ENCODE data around the gene NUAK1.
A peak's percentile ranks its signal among the peaks of the same experiment; 100 is the strongest.

The NUAK1 gene

DNA sequence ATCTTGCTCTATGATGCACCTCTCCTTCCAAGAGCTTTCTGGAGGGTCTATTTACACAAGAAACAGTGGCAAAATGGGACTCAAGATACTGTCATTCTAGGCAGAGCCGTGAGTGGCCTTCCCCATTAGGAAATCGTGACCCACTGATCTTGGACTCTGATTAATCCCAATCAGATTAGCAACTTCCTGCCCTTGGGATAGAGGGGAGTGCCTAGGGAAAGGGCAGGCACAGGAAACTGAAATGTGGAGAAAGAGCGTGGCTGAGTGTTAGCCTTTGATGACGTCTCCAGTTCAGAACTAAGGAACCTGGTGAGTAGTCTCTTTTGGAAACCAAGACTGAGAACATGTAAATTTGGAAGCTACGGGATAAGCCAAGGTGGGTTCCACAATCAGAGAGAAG lies 76.1 kb downstream of the NUAK1 start:
- DNase-seq (ENCODE audit: low spot score) = no peak

DNA sequence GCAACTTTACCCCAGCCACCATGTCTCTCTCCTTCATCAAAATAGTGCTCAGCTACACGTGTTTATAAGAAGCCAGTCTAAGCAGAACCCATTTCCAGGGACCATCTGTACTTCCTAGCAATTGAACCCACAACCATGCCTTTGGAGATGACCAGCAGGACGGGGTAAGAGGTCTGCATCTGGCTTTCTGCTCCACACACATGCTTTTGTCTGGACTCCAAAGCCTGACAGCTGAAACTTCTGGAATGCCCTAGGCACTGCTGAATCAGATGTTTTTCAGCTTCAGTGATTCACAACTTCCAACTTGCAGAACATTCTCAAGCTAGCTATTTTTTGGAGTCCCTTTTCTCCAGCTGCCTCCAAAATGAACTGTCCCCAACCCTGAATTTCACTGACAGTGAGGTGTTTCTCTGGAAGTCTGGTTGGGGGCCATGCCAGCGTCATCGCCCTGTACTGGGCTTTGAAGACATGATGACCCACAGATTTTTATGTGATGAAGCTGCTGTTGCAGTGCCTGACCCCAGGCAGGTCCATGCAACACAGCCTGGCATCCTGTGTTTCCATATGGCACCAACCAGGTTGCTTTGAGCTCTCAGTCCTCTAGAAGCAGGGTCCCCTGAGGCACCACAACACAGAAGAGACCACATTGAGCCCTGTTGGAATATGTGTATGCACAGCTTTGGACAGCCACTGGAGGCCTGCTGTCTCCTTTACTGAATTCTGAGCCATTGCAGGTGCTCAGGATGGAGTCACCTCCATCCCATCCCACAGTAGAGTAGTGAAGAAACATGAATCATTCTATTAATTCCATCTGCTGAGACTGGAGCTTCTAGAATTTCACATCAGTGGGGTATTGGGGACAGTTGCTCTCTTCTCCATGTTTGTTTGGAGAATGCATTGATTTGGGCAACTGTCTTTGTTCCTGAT lies 80.2 kb downstream of the NUAK1 start:
- DNase-seq (ENCODE audit: low spot score) = peak; percentile 78

DNA sequence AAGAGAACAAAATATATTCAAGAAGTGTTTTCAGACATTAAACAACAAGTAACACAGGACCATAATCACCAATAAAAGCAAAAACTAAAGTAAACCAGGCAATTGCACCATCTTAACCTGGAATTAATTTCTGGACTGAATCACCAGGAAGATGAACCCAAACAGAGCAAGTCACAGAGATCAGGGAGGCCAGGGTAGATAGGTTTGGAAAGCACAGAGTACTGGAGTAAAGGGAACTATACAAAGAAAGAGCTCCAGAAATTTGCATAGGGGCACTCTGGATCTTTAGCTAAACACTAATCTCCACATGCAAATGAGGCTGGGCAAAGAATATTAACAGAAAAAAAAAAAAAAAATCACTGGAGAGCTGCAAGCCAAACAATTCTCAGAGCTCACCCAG lies 84.7 kb downstream of the NUAK1 start:
- DNase-seq (ENCODE audit: low spot score) = peak; percentile 32

DNA sequence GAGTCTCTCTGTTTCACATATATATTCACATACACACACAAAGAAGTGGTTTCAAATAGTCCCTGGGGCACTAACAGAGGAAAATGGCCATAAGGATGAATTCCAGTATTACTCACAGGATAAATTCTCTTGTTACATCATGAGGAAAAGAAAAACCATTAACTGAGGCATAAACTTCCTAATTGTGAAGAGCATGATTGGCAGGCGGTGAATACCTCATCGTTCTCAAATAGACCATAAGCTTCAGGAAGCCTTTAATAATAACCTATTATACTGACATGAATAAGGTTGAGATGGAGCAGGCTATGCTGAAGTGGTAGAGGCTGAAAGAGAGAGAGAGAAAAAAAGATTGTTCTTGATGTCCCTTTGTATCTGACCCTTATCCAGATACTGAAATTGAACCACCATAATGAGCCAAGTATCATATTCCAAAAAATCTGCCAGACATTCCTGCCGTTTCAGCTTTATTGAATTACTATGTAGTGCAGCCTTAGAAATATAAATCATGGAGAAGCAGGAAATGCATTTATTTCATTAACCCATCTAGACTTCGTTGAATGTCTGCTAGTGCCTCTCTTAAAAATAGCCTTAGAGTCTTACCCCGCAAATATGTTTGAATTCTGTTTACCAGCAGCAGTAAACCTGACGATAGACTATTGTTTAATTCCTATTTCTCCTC lies 86.8 kb downstream of the NUAK1 start:
- DNase-seq (ENCODE audit: low spot score) = no peak

DNA sequence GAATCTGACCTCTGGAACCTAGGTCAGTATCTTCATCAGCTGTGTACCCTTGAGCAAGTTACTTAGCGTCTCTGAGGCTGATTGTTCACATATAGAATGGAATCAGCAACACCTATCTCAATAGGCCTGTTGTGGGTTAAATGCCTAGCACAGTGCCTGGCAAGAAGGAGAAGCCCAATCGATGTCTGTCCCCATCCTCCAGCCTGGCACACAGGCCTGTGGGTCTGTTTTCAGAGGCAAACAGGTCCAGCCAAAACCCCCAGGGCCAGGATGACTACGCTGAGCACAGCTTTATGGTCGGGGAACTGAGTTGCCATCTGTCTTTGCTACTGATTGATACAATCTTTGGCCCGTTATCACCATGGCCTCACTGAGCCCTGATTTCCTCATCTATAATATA lies 89.2 kb downstream of the NUAK1 start:
- no peak for DNase-seq (ENCODE audit: low spot score)

DNA sequence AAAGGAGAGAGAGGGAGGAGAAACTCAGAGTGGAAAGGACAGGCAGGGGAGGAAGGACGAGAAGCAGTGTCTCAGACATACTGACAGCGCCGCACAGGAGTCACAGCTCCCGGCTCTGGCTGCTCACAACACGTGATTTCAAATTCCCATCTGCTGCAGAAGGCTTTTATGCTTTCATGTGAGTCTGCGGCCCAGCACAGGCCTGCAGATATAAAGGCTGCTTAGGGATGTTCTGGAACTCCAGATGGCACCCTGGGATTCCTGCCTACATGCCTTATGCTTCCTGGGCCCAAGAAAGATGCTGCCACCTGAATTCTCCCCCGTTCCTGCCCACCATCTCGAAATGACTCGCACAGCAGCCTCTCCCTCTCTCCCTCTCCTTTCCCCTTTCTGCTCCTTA lies 89.6 kb downstream of the NUAK1 start:
- peak; percentile 24 for DNase-seq (ENCODE audit: low spot score)

DNA sequence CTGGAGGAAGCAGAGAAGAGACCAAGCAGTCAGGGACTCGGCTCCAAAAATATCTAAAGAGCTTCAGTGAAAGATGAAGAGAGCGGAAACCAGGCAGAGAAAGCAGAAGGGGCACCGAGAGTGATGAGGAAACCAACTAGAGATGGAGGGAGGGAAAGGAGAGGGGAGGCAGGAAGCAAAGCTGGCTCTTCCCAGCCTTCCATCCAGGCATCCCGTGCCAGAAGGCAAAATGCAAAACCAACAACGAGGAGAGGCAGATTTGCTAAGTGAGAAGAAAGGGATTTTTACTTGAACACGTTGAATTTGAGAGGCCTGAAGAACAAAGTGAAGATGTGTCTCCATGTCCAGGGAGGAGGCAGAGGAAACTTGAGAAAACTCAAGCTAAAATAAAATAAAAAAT lies 90.1 kb downstream of the NUAK1 start:
- DNase-seq (ENCODE audit: low spot score) = no peak

DNA sequence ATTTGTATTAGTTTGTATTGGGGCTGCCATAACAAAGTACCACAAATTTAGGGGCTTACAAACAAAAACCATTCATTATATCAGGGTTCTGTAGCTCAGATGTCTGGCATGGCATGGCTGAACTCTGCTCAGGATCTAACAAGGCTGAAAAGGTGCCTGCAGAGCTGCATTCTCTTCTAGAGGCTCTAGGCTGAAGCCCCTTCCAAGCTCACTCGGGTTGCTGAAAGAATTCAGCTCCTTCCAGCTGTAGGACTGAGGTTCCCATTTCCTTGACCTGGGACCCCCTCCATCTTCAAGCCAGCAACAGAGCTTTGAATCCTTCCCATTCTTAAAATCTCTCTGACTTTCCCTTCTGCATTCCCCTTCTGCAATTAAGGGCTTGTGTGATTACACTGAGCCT lies 90.7 kb downstream of the NUAK1 start:
- DNase-seq (ENCODE audit: low spot score) = no peak

DNA sequence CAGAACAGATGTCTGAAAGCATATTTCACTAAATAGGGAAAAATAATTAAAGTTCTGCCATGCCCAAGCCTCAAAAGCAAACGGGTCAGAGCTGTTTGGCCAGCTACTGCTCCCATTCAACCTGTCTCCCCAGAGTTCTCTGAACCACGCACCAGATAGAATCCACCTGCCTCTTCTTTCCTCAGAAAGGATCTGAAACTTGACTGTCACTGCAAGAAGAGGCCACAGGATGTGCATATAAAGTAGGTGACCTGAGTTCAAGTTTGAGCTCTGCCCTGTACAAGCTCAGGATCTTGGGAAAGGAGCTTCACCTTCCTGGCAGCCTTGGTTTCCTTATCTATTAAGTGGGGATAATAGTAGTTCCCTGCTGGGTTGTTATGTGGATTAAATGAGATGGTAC lies 91.8 kb downstream of the NUAK1 start:
- DNase-seq (ENCODE audit: low spot score) = no peak

DNA sequence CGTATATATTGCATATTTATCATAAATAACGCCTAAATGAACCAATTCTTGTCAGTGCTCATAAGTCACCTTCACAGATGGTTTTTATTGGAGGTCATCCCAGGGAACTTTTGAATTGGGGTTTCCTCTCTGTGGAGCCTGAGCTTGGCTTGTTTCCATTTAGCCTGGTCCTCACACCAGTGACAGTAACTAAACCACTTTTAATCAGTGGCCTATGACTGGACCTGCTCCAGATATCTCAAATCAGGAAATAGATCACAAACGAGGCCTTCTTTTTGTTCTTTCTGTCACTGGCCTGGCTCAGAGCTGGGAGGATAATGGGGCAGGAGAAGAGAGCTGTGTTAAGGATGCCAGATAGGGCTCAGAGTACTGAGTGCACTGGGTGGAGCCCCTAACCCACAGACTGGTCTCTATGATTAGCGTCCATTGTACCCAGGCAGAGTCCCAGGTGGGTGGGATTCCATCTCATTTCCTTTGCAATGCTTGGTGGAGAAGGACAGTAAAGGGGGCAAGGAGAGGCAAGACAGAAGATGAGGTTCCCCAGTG lies 92.4 kb downstream of the NUAK1 start:
- DNase-seq (ENCODE audit: low spot score) = no peak

DNA sequence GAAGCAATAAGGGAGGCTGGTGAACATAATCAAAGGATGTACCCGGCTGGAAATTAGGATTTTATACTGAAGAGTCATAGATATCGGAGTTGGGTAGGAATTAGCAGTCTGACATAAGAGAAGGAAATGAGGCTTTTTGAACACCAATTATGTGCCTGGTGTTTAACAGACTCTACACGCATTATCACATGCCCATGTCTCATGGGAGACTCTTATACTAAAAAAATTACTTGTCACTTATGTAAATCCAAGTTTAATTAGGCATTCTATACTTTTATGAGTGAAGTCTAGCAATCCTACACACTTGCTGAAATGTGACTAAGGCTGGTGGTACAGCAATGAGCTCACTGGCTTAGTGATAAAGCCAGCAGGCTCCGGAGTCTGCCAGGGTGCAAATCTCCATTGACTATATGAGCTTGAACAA lies 93.5 kb downstream of the NUAK1 start:
- DNase-seq (ENCODE audit: low spot score) = no peak

DNA sequence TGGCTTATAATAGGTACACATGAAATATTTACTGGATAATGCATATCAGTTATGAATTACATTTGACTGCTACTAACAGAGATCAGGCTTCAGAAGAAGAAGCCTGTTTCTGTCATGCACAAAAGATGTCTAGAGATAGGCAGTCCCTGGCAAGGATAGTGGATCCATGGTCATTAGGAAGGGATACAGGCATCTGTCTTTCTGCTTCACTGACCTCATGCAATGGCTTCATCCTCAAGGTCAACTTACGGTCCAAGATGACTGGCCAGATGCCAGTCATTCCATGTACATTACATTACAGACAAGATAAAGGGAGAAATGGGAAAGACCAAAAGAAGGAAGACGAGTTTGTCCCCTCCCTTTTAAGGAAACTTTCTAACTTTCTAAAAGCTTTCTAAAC lies 94.0 kb downstream of the NUAK1 start:
- no peak for DNase-seq (ENCODE audit: low spot score)

DNA sequence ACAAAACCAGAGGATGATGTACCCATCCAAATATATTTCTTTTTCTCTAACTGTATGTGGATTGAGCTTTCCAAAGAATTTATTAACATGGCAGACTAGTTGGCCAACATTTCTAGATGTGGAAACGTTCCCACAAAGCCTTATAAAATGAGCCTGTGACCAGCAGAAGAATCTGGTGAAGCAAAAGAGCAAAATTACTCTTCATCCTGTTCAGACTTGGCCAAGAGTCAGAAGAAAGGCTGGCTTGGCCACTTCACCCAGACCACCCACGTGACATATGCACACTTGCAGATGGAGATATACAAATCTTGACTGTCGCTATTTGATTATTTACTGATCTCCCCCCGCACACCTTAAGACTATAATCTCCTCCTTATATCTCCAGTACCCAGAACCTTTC lies 96.7 kb downstream of the NUAK1 start:
- DNase-seq (ENCODE audit: low spot score) = no peak

DNA sequence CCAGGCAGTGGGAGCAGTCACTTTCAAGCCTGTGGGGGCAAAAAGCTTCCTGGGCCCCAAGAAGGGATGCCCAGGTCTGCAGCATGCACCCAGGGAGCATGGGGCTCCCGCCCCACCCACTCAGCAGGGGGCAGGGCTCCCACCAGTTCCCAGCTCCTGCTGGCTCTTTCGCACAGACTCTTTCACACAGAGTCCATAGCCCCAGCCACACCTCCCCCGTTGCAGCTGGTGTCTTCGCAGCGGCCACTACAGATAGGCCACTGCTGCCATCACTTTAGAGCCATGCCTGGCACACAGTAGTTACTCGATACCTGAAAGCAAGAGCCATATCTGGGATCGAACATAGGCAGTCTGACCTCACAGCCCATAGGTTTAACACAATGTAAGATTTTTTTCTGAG lies 98.2 kb downstream of the NUAK1 start:
- DNase-seq (ENCODE audit: low spot score) = no peak

DNA sequence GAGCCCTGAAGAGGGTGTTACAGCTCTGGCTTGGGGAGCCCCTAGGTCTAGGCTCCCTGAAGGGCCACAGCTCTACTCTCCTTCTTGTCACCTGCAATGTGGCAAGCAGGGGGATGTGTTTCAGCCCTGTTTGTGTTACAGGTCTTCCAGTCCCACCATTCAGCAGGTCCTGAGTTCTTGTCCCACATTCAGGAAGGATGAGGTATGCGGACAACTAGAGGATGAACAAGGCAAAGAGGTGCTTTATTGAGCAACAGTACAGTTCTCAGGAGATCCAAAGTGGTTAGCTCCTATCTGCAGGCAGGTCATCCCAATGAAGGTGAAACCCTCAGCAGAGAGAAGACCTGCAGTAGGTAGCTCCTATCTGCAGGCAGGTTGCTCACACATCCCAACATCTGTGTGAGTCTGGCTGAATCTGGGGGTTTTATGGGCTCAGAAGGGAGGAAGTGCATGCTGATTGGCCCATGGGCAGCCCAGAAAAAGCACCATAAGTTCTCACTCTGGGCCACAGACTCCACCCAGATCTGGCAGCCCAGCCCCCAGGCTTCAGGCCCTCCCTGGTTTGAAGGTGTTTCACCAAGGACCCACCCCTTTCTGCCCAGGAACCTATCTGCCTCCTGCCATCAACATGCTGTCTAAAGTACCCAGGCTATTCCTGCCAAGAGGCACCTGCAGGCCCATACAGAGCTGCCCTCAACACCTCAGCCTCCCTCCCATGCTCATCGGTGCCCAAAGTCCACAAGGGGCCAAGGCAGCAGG lies 98.9 kb downstream of the NUAK1 start:
- no peak for DNase-seq (ENCODE audit: low spot score)

DNA sequence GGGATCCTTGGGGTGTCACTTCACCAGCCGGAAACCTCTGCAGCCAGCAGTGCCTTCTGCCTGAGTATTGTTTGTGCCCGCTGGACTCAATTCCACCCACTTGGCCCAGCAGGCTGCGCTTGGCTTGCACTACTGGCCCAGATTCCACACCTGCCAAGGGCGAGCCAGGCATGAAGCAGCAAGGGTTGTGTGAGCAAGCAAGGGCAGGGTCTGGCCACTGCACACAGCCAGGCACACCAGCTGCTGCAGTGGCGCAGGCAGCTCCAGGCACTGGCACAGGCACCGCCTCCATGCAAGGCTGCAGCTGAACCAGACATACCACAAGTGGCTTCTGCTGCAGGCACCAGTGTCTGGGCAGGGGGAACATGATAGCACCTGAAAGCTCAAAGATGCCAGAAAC lies 99.5 kb downstream of the NUAK1 start:
- DNase-seq (ENCODE audit: low spot score) = no peak

DNA sequence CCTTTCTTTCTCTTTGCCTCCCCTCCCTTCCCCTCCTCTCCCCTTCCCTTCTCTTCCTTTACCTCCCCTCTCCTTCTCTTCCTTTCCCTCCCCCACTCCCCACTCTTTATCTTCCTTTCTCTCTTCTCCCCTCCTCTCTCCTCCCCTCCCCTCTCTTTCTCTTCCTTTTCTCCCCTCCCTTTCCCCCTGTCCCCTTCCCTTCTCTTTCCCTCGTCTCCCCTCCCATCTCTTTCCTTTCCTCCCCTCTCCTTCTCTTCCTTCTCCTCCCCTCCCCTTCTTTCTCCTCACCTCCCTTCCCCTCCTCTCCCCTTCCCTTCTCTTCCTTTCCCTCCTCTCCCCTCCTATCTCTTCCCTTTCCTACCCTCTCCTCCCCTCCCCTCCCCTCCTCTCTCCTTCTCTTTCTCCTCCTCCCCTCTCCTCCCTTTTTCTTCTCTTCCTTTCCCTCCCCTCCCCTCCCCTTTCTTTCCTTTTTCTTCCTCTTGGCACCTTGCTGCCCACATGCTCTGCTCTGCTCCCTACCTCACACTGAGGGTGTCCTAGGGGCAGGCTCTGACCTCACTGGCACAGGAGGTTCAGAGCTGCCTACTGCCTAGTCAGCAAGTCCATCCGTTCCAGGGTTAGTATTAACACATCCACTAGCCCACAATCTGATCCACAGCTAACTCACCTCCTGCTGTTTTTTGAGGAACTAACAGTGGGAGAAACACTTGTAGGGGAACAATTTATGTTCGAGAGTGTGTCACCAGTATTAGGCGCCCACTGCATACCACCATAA lies 101.0 kb downstream of the NUAK1 start:
- DNase-seq (ENCODE audit: low spot score) = no peak

DNA sequence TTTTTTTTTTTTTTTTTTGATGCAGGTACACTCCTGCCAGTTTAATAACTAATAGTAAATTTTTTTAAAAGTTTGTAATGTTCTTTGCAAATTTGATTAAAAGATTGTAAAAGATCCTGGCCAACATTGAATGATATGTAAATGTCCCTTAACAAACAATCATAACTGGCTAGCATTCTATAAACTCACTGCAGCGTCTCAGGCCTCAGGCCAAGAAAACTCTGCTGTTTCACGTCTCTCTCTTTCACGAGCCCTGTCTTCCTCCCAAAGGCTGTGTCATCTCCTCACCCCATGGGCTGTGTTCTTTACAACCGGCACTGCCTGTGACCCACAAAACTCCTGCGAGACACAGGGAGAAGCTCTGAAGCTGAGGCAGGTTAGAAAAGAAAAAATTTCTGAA lies 103.3 kb downstream of the NUAK1 start:
- no peak for DNase-seq (ENCODE audit: low spot score)

DNA sequence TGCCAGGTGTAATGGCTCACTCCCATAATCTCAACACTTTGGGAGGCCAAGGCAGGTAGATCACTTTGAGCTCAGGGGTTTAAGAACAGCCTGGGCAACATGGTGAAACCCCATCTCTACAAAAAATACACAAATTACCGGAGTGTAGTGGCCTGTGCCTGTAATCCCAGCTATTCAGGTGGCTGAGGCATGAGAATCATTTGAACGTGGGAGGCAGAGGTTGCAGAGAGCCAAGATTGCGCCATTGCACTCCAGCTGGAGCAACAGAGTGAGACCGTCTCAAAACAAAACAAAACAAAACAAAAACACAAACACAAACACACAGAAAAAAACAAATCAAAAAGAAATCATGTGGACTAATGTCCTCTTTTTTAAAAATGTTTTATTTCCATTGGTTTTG lies 104.4 kb downstream of the NUAK1 start:
- no peak for DNase-seq (ENCODE audit: low spot score)

DNA sequence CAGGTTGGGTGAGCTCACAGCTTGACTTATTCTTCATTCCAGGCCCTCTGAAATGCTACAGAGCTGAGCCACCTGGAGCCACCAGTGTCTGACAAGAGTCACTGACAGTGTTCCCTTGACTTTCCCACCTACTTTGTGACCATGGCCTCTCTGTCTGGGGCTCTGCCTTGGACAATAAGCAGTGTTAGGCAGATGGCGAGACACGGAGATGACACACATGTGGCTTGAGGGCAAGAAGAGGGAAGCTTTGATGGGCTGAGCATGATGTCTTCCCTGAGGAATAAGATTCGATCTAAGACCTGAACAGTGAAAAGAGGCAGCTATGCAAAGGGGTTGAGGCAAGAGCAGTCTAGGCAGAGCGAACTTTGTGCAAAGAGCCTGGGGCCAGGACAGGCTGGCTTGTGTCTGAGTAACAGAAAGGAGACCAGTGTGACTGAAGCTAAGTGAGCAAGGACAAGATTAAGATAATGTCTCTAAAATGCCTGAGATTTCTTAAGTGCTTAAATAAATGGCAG lies 105.5 kb downstream of the NUAK1 start:
- no peak for DNase-seq (ENCODE audit: low spot score)

DNA sequence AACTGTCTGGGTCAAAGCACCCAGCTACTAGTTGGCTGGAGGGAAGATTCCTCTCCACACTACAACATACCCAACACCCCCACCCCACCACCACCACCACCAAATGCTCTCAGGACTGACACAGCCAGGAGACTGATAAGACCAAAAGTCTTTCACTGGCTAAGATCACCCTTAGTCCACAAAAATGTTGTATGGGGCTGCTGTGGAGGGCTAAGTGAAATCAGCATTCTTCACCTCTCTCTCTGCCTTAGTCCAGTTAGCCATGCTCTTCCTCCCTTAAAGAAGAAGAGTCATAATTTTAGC lies 106.2 kb downstream of the NUAK1 start:
- no peak for DNase-seq (ENCODE audit: low spot score)
